ENCODE data around the gene NNMT. TPM values are rescaled to one million over a fixed set of nuclear protein-coding genes. Genes with fewer than 3 reads are reported as not detected.

Gene NNMT
- total and polyA plus RNA-seq, 9 of the 15 experiments (the other 6 are each of a cell fraction or from before 2014, with no cell fraction given): 6.1 to 15.0 (median 11.2) TPM

DNA sequence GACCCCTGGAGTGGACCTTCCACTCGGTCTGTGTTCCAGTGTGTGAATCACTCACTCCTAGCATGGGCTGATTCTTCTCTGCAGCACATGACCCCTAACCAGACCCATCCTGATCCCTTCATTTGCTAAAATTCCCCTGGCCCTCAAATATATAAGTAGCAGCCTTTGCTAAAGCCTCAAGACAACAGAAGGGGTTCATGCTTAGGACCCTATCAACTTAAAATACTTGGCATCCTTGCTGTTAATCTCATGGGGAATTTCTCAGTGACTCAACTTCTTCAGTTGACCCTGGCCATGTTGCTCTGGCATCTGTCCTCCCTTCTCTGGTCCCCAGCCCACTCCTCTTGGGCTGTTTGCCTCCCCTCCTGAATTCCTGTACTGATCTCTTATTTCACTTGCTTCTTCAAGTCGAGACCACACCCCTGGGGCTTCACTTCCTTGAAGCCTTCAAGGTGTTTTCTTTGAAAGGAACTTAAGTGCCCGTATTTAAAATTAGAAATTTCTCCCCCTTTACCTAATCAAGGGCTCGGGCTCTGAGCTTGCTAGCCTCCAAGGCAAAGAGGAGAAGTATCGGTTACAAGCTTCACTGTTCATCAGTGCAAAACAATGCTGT lies 23.6 kb downstream of the NNMT start:
- Histone ChIP-seq H3K9me1 (ENCODE audit: control insufficient read depth, insufficient read depth, low read length) (no peaks in the 10 kb centered on the region), H3K36me3 (ENCODE audit: control insufficient read depth, insufficient read depth, low read length) (no peaks in the 10 kb centered on the region), H3K9ac (ENCODE audit: insufficient read depth in 1 of 2, low read depth in 2 of 2, low read length in 2 of 2) (no peak overlapping the region), H3K9me3 (replicated peaks; ENCODE audit: control insufficient read depth, insufficient read depth, low read depth, low read length) (no peaks in the 10 kb centered on the region), H3K27me3 (ENCODE audit: control insufficient read depth in 2 of 2, insufficient read depth in 2 of 2, low read length in 2 of 2) (no peaks in the 10 kb centered on the region), H2AFZ (ENCODE audit: low read depth, low read length) (peak overlapping the region; percentile 37), H3K4me1 (replicated peaks in 1 of 2; ENCODE audit: control insufficient read depth in 2 of 2, insufficient read depth in 2 of 2, low read length in 2 of 2) (peaks cover 0 to 14% of the 10 kb centered on the region in 2 experiments; a peak in 3 of 5 replicates), H3K4me2 (ENCODE audit: insufficient read depth, low read length) (no peak overlapping the region), H4K20me1 (replicated peaks; ENCODE audit: control insufficient read depth, insufficient read depth, low read length) (no peaks in the 10 kb centered on the region), H3K79me2 (ENCODE audit: control insufficient read depth, insufficient read depth, low read length) (no peaks in the 10 kb centered on the region), H3K27ac (ENCODE audit: extremely low read depth, low read depth, low read length) (no peak overlapping the region), H3K4me3 (no peak overlapping the region)
- 9% methylated on average over 5 of the region's 5 CpGs for WGBS (ENCODE audit: insufficient coverage, low coverage, missing lambda C conversion rate)
- ChIA-PET CTCF (ENCODE audit: low intra/inter-chr PET ratio) (no interaction called here), POLR2A (no interaction called here)
- FAIRE-seq (no peak), ATAC-seq (no peak), DNase-seq (ENCODE audit: extremely low read depth in 1 of 4, low spot score in 3 of 4) (no peak)
- no TSS peak for BruUV-seq (replicated peaks)
- intact Hi-C loops (cut with micrococcal nuclease) (no loop called here), in situ Hi-C loops (cut with MboI) (no loop called here)
- TF ChIP-seq POLR3A (IDR thresholded peaks at IDR 0.05; ENCODE audit: borderline replicate concordance, extremely low read depth, insufficient read depth, insufficient read length) (no peak), ERF (CRISPR knock-in tag; IDR thresholded peaks at IDR 0.05) (no peak), MBD2 (IDR thresholded peaks at IDR 0.05; ENCODE audit: borderline replicate concordance, low read depth) (no peak), SMAD3 (CRISPR knock-in tag; conservative IDR thresholded peaks at IDR 0.05) (no peak), U2AF2 (optimal IDR thresholded peaks at IDR 0.05; ENCODE audit: low read depth, low read length) (no peak), ARID2 (IDR thresholded peaks at IDR 0.05) (no peak)
- TF ChIP-seq, protein P1, sequence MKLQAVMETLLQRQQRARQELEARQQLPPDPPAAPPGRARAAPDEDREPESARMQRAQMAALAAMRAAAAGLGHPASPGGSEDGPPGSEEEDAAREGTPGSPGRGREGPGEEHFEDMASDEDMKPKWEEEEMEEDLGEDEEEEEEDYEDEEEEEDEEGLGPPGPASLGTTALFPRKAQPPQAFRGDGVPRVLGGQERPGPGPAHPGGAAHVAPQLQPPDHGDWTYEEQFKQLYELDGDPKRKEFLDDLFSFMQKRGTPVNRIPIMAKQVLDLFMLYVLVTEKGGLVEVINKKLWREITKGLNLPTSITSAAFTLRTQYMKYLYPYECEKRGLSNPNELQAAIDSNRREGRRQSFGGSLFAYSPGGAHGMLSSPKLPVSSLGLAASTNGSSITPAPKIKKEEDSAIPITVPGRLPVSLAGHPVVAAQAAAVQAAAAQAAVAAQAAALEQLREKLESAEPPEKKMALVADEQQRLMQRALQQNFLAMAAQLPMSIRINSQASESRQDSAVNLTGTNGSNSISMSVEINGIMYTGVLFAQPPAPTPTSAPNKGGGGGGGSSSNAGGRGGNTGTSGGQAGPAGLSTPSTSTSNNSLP (IDR thresholded peaks at IDR 0.05; ENCODE audit: borderline replicate concordance, low read depth, low read length): no peak
- TF ChIP-seq, protein P2, sequence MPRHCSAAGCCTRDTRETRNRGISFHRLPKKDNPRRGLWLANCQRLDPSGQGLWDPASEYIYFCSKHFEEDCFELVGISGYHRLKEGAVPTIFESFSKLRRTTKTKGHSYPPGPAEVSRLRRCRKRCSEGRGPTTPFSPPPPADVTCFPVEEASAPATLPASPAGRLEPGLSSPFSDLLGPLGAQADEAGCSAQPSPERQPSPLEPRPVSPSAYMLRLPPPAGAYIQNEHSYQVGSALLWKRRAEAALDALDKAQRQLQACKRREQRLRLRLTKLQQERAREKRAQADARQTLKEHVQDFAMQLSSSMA (CRISPR knock-in tag; IDR thresholded peaks at IDR 0.05): no peak

Data from K562 (cell line).